Lung (tissue), 12 donors: ENCODE results near the gene C19orf67. TPM values are rescaled to one million over a fixed set of nuclear protein-coding genes. Genes with fewer than 3 reads are reported as not detected.

ENCODE experiments used
- ATAC-seq: fragments of 200-7000 bp; cut with Tn5 transposase; one replicate; pipeline ENCODE4 v1.9.1; 2020; ENCODE audit warnings: moderate number of reproducible peaks; ENCODE audit not compliant: insufficient read depth, low FRiP score
- DNase-seq, 3 donors: peaks; one replicate each; pipeline ENCODE4 v3.0.0-alpha.2; 2013 to 2017
- H3K27ac ChIP-seq, 2 donors: one replicate each; pipeline ENCODE4 v1.5.1; 2013; ENCODE audit warnings: mild to moderate bottlenecking in 2 of 2, moderate library complexity in 2 of 2, control low read depth in 1 of 2, inconsistent platforms in 1 of 2, low read depth in 1 of 2, low read length in 1 of 2
- H3K27me3 ChIP-seq, 3 donors: one replicate each; pipeline ENCODE4 v1.5.1; 2013; ENCODE audit warnings: low read length in 2 of 3; ENCODE audit not compliant: control insufficient read depth in 3 of 3, insufficient read depth in 3 of 3
- H3K36me3 ChIP-seq, 4 donors: one replicate each; pipeline ENCODE4 v1.5.1; 2013; ENCODE audit warnings: low read length in 4 of 4, mild to moderate bottlenecking in 1 of 4, moderate library complexity in 1 of 4; ENCODE audit not compliant: control insufficient read depth in 4 of 4, insufficient read depth in 4 of 4
- H3K4me1 ChIP-seq, 5 donors: one replicate each; pipeline ENCODE4 v1.5.1; 2013; ENCODE audit warnings: low read length in 5 of 5, mild to moderate bottlenecking in 2 of 5, moderate library complexity in 1 of 5; ENCODE audit not compliant: control insufficient read depth in 5 of 5, insufficient read depth in 5 of 5
- H3K4me3 ChIP-seq: one replicate; pipeline ENCODE4 v1.5.1; 2013; ENCODE audit warnings: mild to moderate bottlenecking, control low read depth, moderate library complexity
- H3K9ac ChIP-seq, 2 donors: one replicate each; pipeline ENCODE4 v1.5.1; 2013; ENCODE audit warnings: low read length in 2 of 2, control low read depth in 1 of 2; ENCODE audit not compliant: insufficient read depth in 1 of 2
- H3K9me3 ChIP-seq, 4 donors: one replicate each; pipeline ENCODE4 v1.5.1; 2013; ENCODE audit warnings: low read length in 3 of 4, mild to moderate bottlenecking in 1 of 4, moderate library complexity in 1 of 4; ENCODE audit not compliant: control insufficient read depth in 4 of 4, insufficient read depth in 3 of 4
- WGBS, 2 donors: extraction: QIAGEN DNeasy Blood & Tissue Kit; methylation state at CpG; one replicate each; pipeline ENCODE4 v1.1.7; 2013; 5-methylcytosine and 5-hydroxymethylcytosine counted together
- polyA plus RNA-seq, 2 donors: library from polyadenylated mRNA; stranded (reverse); fragments of 200-250 nt; gene quantifications; one replicate each; pipeline ENCODE4 v1.2.1, GENCODE V29; 2013
- total RNA-seq, 2 donors: library from RNA; depleted of rRNA in 1 of 2; stranded (reverse); fragments of >200 nt in 1 of 2; gene quantifications; one replicate each; pipeline ENCODE4 v1.2.1, GENCODE V29; 2014 to 2021
- TF ChIP-seq, protein P1 (sequence below): IDR thresholded peaks from 2 replicates; pipeline ENCODE4 v1.5.1; 2012; ENCODE audit warnings: mild to moderate bottlenecking; ENCODE audit errors: control extremely low read depth, extremely low read depth
- donor health status: control.
- donor health status: control.
- donor health status: Bipolar disorder and iron deficiency.
- donor health status: healthy.
- donor health status: DM: yes; HTN: yes; CAD: no.

Gene C19orf67
- total and polyA plus RNA-seq, 4 donors: 0.37 to 1.0 (median 0.38) TPM; not detected in 1

GRCh38 chr19:14073261-14073924 lies 12.2 kb downstream of the C19orf67 start:
- TF ChIP-seq, protein P1, sequence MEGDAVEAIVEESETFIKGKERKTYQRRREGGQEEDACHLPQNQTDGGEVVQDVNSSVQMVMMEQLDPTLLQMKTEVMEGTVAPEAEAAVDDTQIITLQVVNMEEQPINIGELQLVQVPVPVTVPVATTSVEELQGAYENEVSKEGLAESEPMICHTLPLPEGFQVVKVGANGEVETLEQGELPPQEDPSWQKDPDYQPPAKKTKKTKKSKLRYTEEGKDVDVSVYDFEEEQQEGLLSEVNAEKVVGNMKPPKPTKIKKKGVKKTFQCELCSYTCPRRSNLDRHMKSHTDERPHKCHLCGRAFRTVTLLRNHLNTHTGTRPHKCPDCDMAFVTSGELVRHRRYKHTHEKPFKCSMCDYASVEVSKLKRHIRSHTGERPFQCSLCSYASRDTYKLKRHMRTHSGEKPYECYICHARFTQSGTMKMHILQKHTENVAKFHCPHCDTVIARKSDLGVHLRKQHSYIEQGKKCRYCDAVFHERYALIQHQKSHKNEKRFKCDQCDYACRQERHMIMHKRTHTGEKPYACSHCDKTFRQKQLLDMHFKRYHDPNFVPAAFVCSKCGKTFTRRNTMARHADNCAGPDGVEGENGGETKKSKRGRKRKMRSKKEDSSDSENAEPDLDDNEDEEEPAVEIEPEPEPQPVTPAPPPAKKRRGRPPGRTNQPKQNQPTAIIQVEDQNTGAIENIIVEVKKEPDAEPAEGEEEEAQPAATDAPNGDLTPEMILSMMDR: peak; percentile 30
- WGBS, 2 donors: 0 to 1% methylated on average over 60 to 106 of the region's 106 CpGs
- no peaks in the 10 kb centered on the region for H3K27me3 ChIP-seq
- peaks cover 0 to 34% (median 3%) of the 10 kb centered on the region in 5 donors for H3K4me1 ChIP-seq
- peak overlapping the region; percentile 40 for H3K4me3 ChIP-seq
- H3K27ac ChIP-seq: peak overlapping the region; percentile 93 to 95
- H3K9me3 ChIP-seq: no peaks in the 10 kb centered on the region
- H3K9ac ChIP-seq: no peak overlapping the region
- peak; percentile 50 for ATAC-seq
- peak; percentile 76 to 83 (median 79) for DNase-seq
- no peaks in the 10 kb centered on the region for H3K36me3 ChIP-seq

- WGBS, 2 donors: 1 to 2% methylated on average over 43 to 51 of the region's 51 CpGs
These were observed 12.9 kb downstream of the C19orf67 start, which contains the start of gene MISP3 for GRCh38 chr19:14072535-14073260. TSS of gene MISP3 (plus strand) at chr19:14072786. CDS start at chr19:14073310, 524 bp downstream.

GRCh38 chr19:14070268-14071050 lies 15.1 kb downstream of the C19orf67 start:
- no peak overlapping the region for H3K27ac ChIP-seq
- no peak for ATAC-seq
- H3K9me3 ChIP-seq: no peaks in the 10 kb centered on the region
- H3K36me3 ChIP-seq: no peaks in the 10 kb centered on the region
- no peaks in the 10 kb centered on the region for H3K27me3 ChIP-seq
- DNase-seq: peak in 2 of 3 donors; percentile 19 to 31
- TF ChIP-seq, protein P1: no peak
- no peak overlapping the region for H3K4me3 ChIP-seq
- peaks cover 0 to 34% (median 3%) of the 10 kb centered on the region in 5 donors for H3K4me1 ChIP-seq
- WGBS, 2 donors: 95 to 96% methylated on average over 43 of the region's 43 CpGs
- H3K9ac ChIP-seq: no peak overlapping the region

More at GRCh38 chr19:14072535-14073260, 12.9 kb downstream of the C19orf67 start, which contains the start of gene MISP3:
- no peaks in the 10 kb centered on the region for H3K9me3 ChIP-seq
- peak within 1 kb of the TSS; percentile 40 for H3K4me3 ChIP-seq
- no peak within 1 kb of the TSS for H3K9ac ChIP-seq
- TF ChIP-seq, protein P1: no peak
- no peaks in the 10 kb centered on the region for H3K27me3 ChIP-seq
- peak within 1 kb of the TSS; percentile 93 to 95 for H3K27ac ChIP-seq
- H3K4me1 ChIP-seq: peaks cover 0 to 34% (median 3%) of the 10 kb centered on the region in 5 donors
- DNase-seq (peak in 2 of 3 donors; percentile 16 to 33), ATAC-seq (peak; percentile 60)
- no peaks in the 10 kb centered on the region for H3K36me3 ChIP-seq
